Kidney glomerular epithelial cell (primary cell): ENCODE measurements around the gene ZDHHC8.
"Not testable (repeated sequence)": the region's sequence is repeated elsewhere in the genome, so short reads cannot be mapped to it uniquely, and the experiment has no call there.

Experiments used
- DNase-seq: peaks from one replicate; lab custom pipeline; 2025; lab: John Stamatoyannopoulos, UW

ZDHHC8 gene

GRCh38 chr22:20145206-20145831, 13.7 kb downstream of the ZDHHC8 start:
- no peak for DNase-seq

GRCh38 chr22:20145832-20146223, 14.2 kb downstream of the ZDHHC8 start:
- DNase-seq, result no peak

GRCh38 chr22:20146777-20147176, 15.2 kb downstream of the ZDHHC8 start:
- no peak for DNase-seq

GRCh38 chr22:20147237-20147988, 15.8 kb downstream of the ZDHHC8 start:
- DNase-seq, result no peak

GRCh38 chr22:20148414-20148813, 16.8 kb downstream of the ZDHHC8 start:
- DNase-seq, result no peak

- DNase-seq, result no peak
Measured at GRCh38 chr22:20149257-20150250, 17.9 kb downstream of the ZDHHC8 start.

GRCh38 chr22:20150381-20151275, 19.0 kb downstream of the ZDHHC8 start, which contains the start of gene CCDC188:
Gene CCDC188 (minus strand): TSS chr22:20151055. CDS start chr22:20150986, 69 bp downstream.
- no peak for DNase-seq

GRCh38 chr22:20151276-20151588, 19.6 kb downstream of the ZDHHC8 start:
- no peak for DNase-seq

GRCh38 chr22:20152464-20152890, 20.9 kb downstream of the ZDHHC8 start:
- DNase-seq, result no peak

GRCh38 chr22:20153945-20154344, 22.3 kb downstream of the ZDHHC8 start:
- no peak for DNase-seq

GRCh38 chr22:20154602-20155187, 23.1 kb downstream of the ZDHHC8 start:
- DNase-seq, result no peak

- no peak for DNase-seq
Measured at GRCh38 chr22:20155330-20156041, 23.9 kb downstream of the ZDHHC8 start.

- DNase-seq, result no peak
Measured at GRCh38 chr22:20156042-20156389, 24.4 kb downstream of the ZDHHC8 start.

- peak; percentile 59 for DNase-seq
Measured at GRCh38 chr22:20156611-20157429, 25.2 kb downstream of the ZDHHC8 start.

- no peak for DNase-seq
Measured at GRCh38 chr22:20157430-20158183, 26.0 kb downstream of the ZDHHC8 start.

GRCh38 chr22:20158391-20159036, 26.9 kb downstream of the ZDHHC8 start:
- no peak for DNase-seq

GRCh38 chr22:20159076-20159475, 27.5 kb downstream of the ZDHHC8 start:
- no peak for DNase-seq

GRCh38 chr22:20159531-20159930, 27.9 kb downstream of the ZDHHC8 start:
- not testable (repeated sequence) for DNase-seq
